ENCODE measurements around the gene MRPL16.

GRCh38 chr11:59833602-59834001, 23.0 kb upstream of the MRPL16 start:
- TF ChIP-seq CTCF (IDR thresholded peaks at IDR 0.05; ENCODE audit: low read length), result no peak
- no peak for TF ChIP-seq EZH2 (IDR thresholded peaks at IDR 0.05; ENCODE audit: borderline replicate concordance, low read length)

Data from OCI-LY1 (cell line).